Epithelial cell of esophagus (primary cell): ENCODE measurements around the gene LIF.

Experiments
- DNase-seq: peaks from one replicate; pipeline ENCODE4 v3.0.0; 2010; ENCODE audit warnings: low read depth
- H3K4me3 ChIP-seq: 2 replicates; pipeline ENCODE4 v1.5.1; 2011; ENCODE audit warnings: mild to moderate bottlenecking, low read length, control low read depth
- TF ChIP-seq, protein P1 (sequence below): IDR thresholded peaks from 2 replicates; pipeline ENCODE4 v1.5.1; 2011; ENCODE audit warnings: low read depth, mild to moderate bottlenecking, low read length, control low read depth, inconsistent platforms; ENCODE audit not compliant: insufficient read depth; ENCODE audit errors: missing control alignments

LIF gene

GRCh38 chr22:30272781-30273601, 26.4 kb upstream of the LIF start:
- no peak overlapping the region for H3K4me3 ChIP-seq
- DNase-seq: no peak
- TF ChIP-seq, protein P1, sequence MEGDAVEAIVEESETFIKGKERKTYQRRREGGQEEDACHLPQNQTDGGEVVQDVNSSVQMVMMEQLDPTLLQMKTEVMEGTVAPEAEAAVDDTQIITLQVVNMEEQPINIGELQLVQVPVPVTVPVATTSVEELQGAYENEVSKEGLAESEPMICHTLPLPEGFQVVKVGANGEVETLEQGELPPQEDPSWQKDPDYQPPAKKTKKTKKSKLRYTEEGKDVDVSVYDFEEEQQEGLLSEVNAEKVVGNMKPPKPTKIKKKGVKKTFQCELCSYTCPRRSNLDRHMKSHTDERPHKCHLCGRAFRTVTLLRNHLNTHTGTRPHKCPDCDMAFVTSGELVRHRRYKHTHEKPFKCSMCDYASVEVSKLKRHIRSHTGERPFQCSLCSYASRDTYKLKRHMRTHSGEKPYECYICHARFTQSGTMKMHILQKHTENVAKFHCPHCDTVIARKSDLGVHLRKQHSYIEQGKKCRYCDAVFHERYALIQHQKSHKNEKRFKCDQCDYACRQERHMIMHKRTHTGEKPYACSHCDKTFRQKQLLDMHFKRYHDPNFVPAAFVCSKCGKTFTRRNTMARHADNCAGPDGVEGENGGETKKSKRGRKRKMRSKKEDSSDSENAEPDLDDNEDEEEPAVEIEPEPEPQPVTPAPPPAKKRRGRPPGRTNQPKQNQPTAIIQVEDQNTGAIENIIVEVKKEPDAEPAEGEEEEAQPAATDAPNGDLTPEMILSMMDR: no peak

GRCh38 chr22:30270832-30271231, 24.3 kb upstream of the LIF start:
- no peak for DNase-seq
- TF ChIP-seq, protein P1: no peak
- no peak overlapping the region for H3K4me3 ChIP-seq

DNA sequence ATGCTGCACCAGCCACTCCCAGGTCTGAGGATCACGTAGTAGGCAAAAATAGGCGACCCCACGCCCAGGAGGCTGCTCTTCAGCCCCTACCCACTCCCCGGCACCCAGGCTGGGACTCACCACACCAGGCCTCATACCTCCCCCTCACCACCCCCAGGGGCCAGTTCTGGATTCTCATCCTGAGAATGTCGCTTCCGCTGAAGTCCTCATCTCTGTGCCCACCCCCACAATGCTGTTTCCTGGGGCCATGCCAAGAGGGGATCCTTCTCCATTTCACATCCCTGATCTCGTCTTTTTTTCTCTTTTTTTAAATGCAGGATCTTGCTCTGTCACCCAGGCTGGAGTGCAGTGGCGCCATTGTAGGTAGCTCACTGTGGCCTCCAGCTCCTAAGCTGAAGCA, 21.8 kb upstream of the LIF start:
- no peak overlapping the region for H3K4me3 ChIP-seq
- no peak for DNase-seq
- TF ChIP-seq, protein P1: no peak

- H3K4me3 ChIP-seq: no peak overlapping the region
- DNase-seq: no peak
- TF ChIP-seq, protein P1: no peak
These were observed 21.1 kb upstream of the LIF start for GRCh38 chr22:30267382-30268302.

DNA sequence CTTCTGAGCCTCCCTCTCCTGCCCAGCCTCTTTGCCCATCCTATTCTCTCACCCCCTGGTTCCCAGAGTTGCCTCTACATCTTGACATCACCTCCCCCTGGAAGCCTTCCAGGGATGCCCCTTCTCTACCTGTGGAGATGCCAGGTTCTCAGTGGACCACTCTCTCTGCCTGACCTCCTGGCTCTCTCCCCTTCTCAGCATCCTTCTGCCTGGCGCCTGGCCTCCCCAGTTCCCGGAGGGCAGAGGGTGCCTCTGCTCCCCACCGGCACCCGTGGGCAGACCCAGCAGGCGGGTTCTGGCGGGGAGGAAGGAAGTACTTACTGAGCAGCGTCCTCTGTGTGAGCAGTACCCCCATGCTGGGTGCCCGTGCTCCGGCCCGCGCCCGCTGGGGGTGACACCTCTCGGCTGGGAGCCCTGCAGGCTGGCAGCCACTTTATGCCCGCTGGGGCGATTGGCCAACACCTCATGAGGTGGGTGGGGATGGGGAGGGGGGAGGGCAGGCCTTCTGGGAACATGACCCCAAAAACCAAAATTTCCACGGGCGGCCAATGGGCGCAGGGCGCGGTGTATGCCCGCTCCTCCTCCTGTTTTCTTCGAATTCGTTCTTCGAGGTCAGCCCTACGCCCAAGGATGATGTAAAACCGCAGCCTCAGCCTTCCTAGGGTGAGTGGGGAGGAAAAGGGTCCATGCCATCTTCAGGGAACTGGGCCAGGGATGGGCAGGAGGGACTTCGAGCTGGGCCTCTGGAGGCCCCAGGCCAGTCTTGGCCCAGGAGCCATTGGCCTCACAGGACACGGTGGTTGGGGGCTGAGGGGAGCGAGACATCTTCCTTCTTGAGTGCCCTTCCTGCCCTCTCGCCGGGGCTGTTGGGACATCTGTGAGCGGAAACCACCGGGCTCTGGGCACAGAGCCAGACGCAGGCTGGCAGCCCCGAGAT, 20.2 kb upstream of the LIF start, which contains the start of gene OSM:
Gene OSM, minus strand, starts transcription at position 407 of the 937 bp plus-strand sequence. Its CDS starts 52 bp downstream, at position 355.
- no peak for DNase-seq
- TF ChIP-seq, protein P1: no peak
- no peak within 1 kb of the TSS for H3K4me3 ChIP-seq

- TF ChIP-seq, protein P1: no peak
- DNase-seq: no peak
- no peak overlapping the region for H3K4me3 ChIP-seq
These were observed 19.4 kb upstream of the LIF start for GRCh38 chr22:30265823-30266444.
